NCI-H345 (cell line): ENCODE data around the gene IL1RN.

ENCODE experiments used
- DNase-seq: peaks from one replicate; lab custom pipeline; 2025; lab: John Stamatoyannopoulos, UW

The IL1RN gene

DNA sequence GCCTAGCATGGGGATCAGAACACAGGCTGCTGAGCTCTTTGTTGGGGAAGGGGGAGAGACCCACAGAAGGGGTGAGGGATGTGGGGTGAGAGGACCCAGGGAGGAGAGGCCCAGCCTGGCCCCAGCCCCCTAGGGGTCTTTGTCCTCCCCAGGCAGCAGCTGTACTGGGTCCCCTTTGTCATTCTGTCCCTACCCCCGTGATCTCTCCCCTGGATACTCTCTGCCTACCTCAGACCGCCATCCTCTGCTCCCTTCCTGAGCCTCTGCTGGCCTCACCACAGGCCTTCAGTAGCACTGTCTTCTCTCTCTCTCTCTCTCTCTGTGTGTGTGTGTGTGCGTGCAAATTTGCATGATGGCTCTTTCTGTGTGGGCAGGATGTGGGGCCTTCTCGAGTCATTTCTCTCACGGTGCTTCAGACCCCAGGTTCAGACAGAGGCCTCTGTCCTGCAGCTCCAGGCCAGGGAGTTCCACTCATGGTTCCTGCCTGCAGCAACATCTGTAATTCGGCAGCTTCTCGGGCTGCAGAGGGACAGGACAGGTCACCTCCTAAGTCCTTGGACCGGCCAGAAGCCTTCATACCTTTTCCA is 47.7 kb downstream of the IL1RN start:
- DNase-seq, result no peak

GRCh38 chr2:113175736-113176695 is 48.6 kb downstream of the IL1RN start:
- DNase-seq, result no peak

DNA sequence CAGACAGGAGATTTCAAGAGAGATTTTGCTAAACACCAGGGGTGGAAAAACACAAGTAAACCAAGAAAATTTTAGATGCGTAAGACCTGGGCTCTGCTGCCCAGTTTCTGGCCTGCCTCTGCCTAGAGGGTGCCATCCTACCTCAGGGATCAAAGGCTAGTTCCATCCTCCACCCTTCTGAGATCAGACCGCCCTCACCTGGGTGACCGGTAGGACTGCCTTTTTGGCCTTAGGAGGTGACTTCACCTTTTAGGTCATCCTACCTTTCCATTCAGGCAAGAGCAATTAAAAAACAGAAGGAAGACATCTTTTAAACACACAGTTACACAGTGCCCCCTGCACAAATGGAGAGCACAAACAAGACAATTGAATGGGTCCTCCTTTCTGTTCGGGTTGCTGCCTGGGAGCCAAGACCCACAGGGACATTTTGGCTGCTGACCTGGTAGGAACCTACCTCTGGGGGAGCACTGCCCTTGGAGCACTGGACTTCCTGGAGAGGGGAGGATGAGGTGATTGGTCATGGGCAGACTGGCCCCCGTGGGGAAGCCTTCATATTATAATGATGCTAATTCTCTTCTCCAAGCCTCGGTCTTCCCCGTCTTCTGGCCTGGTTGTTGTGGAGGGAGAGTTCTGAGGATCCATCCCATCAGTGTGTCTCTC is 49.4 kb downstream of the IL1RN start:
- DNase-seq, result no peak

DNA sequence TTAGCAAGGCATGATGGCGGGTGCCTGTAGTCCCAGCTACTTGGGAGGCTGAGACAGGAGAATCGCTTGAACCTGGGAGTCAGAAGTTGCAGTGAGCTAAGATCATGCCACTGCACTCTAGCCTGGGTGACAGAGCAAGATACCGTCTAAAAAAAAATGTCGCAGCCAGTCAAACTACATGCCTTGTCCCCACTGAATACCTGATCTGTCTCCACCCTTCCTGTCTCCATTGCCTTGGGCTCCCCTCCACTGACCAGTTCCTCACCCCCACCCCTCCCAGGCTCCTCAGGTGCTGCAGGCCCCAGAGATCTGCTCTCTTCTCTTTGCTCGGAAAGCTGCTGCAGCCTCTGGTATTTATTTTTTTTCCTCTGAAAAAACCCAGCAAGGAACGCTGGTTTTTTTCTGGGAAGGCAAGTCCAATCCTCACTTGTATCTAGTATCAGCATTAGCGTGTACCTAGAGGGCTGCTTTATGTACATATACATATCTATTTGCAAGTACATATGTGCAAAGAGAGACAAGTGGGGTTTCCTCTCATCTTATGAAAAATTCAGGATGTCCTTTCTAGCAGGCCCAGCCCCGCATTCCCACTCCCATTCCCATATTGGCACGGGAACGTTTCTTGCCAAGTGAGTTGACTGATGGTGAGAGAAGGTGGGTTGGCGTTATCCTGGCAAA is 50.8 kb downstream of the IL1RN start:
- DNase-seq, result no peak

- DNase-seq, result no peak
These were observed 51.5 kb downstream of the IL1RN start for GRCh38 chr2:113178891-113179290.

GRCh38 chr2:113179446-113180045 is 52.1 kb downstream of the IL1RN start:
- DNase-seq, result no peak

- no peak for DNase-seq
These were observed 52.9 kb downstream of the IL1RN start for GRCh38 chr2:113180131-113180946.

- no peak for DNase-seq
These were observed 54.1 kb downstream of the IL1RN start for GRCh38 chr2:113181258-113182051.

GRCh38 chr2:113182471-113183260 is 55.3 kb downstream of the IL1RN start:
- DNase-seq, result no peak

DNA sequence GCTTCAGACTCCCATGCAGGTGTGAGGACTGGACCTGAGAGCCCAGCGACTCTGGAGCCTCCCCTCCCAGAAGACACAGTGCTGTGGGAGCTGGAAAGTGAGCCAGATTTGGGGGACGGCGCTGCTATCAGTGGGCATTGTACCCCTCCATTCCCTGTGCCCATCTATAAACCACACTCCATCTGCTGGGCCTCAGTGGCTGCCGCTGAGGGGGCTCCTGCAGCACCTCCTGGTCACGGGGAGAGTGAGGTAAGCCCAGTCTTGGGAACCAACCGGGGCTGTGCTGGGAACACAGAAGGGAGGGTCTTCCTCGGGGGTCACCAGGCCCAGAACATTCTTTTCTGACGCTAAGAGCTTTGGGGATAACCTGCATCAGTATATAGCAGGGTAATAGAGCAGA is 55.9 kb downstream of the IL1RN start:
- no peak for DNase-seq
